ENCODE data around the gene COL24A1. TPM values are rescaled to one million over a fixed set of nuclear protein-coding genes. Genes with fewer than 3 reads are reported as not detected.

The COL24A1 gene
- polyA plus RNA-seq, 1 donor (not counting 4 experiments of a cell fraction or from before 2014, with no cell fraction given): not detected

DNA sequence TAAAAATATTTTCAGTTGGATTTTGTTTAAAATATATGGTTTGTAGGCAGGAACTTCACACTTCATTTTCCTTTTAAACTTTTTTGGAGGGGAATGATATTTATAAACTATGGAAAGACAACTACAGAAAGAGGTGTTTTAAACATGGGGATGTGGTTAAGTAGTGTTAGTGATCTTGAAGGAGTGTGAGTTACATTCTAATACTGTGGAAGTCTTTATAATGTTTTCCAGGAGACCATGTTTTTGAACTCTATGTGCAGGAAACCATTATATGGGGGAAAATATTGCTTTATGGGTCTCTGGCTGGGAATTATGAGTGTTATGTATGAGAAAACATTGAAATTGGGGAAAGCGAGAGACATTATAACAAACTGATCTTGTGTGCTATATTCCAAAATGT, 35.8 kb upstream of the COL24A1 start:
- H3K27me3 ChIP-seq (ENCODE audit: control insufficient read depth, extremely low read depth, insufficient read depth, low read length): no peaks in the 10 kb centered on the region
- no peak for FAIRE-seq

DNA sequence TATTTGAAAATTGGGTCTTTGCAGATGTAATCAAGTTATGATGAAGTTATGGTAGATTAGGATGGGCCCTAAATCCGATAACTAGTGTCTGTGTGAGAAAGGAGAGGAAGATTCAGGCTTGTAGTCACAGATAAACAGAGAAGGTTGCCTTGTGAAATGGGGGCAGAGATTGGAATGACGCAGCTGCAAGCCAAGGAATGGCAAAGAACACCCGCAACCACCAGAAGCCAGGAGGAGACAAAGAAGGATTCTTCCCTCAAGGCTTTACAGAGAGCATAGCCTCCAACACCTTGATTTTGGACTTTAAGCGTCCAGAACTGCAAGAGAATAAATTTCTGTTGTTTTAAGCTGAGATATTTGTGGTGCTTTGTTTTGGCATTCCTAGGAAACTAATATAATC, 35.4 kb upstream of the COL24A1 start:
- no peak overlapping the region for H3K4me2 ChIP-seq (ENCODE audit: control insufficient read depth, extremely low read depth, insufficient read depth, low read depth, low read length)
- H3K4me1 ChIP-seq (ENCODE audit: control insufficient read depth, extremely low read depth, insufficient read depth, low read length): no peaks in the 10 kb centered on the region
- TF ChIP-seq, protein P1, sequence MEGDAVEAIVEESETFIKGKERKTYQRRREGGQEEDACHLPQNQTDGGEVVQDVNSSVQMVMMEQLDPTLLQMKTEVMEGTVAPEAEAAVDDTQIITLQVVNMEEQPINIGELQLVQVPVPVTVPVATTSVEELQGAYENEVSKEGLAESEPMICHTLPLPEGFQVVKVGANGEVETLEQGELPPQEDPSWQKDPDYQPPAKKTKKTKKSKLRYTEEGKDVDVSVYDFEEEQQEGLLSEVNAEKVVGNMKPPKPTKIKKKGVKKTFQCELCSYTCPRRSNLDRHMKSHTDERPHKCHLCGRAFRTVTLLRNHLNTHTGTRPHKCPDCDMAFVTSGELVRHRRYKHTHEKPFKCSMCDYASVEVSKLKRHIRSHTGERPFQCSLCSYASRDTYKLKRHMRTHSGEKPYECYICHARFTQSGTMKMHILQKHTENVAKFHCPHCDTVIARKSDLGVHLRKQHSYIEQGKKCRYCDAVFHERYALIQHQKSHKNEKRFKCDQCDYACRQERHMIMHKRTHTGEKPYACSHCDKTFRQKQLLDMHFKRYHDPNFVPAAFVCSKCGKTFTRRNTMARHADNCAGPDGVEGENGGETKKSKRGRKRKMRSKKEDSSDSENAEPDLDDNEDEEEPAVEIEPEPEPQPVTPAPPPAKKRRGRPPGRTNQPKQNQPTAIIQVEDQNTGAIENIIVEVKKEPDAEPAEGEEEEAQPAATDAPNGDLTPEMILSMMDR (optimal IDR thresholded peaks at IDR 0.05 in 1 of 3, IDR thresholded peaks at IDR 0.05 in 1 of 3, conservative IDR thresholded peaks at IDR 0.05 in 1 of 3; ENCODE audit: extremely low read depth in 1 of 3, insufficient read depth in 2 of 3, low read length in 3 of 3): no peak
- TF ChIP-seq EZH2 (IDR thresholded peaks at IDR 0.05; ENCODE audit: low read length): no peak
- dilution Hi-C loops (cut with MboI; ENCODE audit: extremely low pct_ligation_motif_present, low sequenced_read_pairs): no loop called here
- H3K9ac ChIP-seq (ENCODE audit: control insufficient read depth, extremely low read depth, insufficient read depth, low read length): no peak overlapping the region
- H3K9me1 ChIP-seq (ENCODE audit: control insufficient read depth, extremely low read depth, insufficient read depth, low read length): no peaks in the 10 kb centered on the region
- FAIRE-seq (no peak), DNase-seq (ENCODE audit: low read depth, low spot score) (no peak)
- H3K36me3 ChIP-seq (ENCODE audit: control insufficient read depth in 2 of 2, extremely low read depth in 1 of 2, insufficient read depth in 2 of 2, low read length in 2 of 2): no peaks in the 10 kb centered on the region
- H3K27me3 ChIP-seq (ENCODE audit: control insufficient read depth, extremely low read depth, insufficient read depth, low read length): no peaks in the 10 kb centered on the region
- H3K9me3 ChIP-seq (ENCODE audit: control insufficient read depth, low read depth, low read length): no peaks in the 10 kb centered on the region
- no peak overlapping the region for H2AFZ ChIP-seq (ENCODE audit: control insufficient read depth, low read length)
- no peak overlapping the region for H3K4me3 ChIP-seq (ENCODE audit: control insufficient read depth in 2 of 3, extremely low read depth in 1 of 3, insufficient read depth in 2 of 3, low read depth in 1 of 3, low read length in 3 of 3)
- no peak overlapping the region for H3K27ac ChIP-seq (ENCODE audit: control insufficient read depth, insufficient read depth, low read length)
- H4K20me1 ChIP-seq (ENCODE audit: control insufficient read depth, extremely low read depth, insufficient read depth, low read length): no peaks in the 10 kb centered on the region
- H3K79me2 ChIP-seq (ENCODE audit: control insufficient read depth, insufficient read depth, low read length): no peaks in the 10 kb centered on the region

More for the DNA sequence above, 35.8 kb upstream of the COL24A1 start:
- Histone ChIP-seq H3K27ac (ENCODE audit: control insufficient read depth, insufficient read depth, low read length) (no peak overlapping the region), H3K9me1 (ENCODE audit: control insufficient read depth, extremely low read depth, insufficient read depth, low read length) (no peaks in the 10 kb centered on the region), H3K9me3 (ENCODE audit: control insufficient read depth, low read depth, low read length) (no peaks in the 10 kb centered on the region), H3K4me3 (ENCODE audit: control insufficient read depth in 2 of 3, extremely low read depth in 1 of 3, insufficient read depth in 2 of 3, low read depth in 1 of 3, low read length in 3 of 3) (no peak overlapping the region), H3K9ac (ENCODE audit: control insufficient read depth, extremely low read depth, insufficient read depth, low read length) (no peak overlapping the region), H3K4me1 (ENCODE audit: control insufficient read depth, extremely low read depth, insufficient read depth, low read length) (no peaks in the 10 kb centered on the region), H2AFZ (ENCODE audit: control insufficient read depth, low read length) (no peak overlapping the region), H3K79me2 (ENCODE audit: control insufficient read depth, insufficient read depth, low read length) (no peaks in the 10 kb centered on the region), H3K4me2 (ENCODE audit: control insufficient read depth, extremely low read depth, insufficient read depth, low read depth, low read length) (no peak overlapping the region), H4K20me1 (ENCODE audit: control insufficient read depth, extremely low read depth, insufficient read depth, low read length) (no peaks in the 10 kb centered on the region), H3K36me3 (ENCODE audit: control insufficient read depth in 2 of 2, extremely low read depth in 1 of 2, insufficient read depth in 2 of 2, low read length in 2 of 2) (no peaks in the 10 kb centered on the region)
- dilution Hi-C loops (cut with MboI; ENCODE audit: extremely low pct_ligation_motif_present, low sequenced_read_pairs): no loop called here
- TF ChIP-seq, protein P1 (optimal IDR thresholded peaks at IDR 0.05 in 1 of 3, IDR thresholded peaks at IDR 0.05 in 1 of 3, conservative IDR thresholded peaks at IDR 0.05 in 1 of 3; ENCODE audit: extremely low read depth in 1 of 3, insufficient read depth in 2 of 3, low read length in 3 of 3): no peak
- TF ChIP-seq EZH2 (IDR thresholded peaks at IDR 0.05; ENCODE audit: low read length): no peak
- no peak for DNase-seq (ENCODE audit: low read depth, low spot score)

Data from keratinocyte (primary cell).